Neural cell (in vitro differentiated cells): ENCODE results near the gene SEC24C.

Source experiments
- CTCF ChIP-seq: fragments of 450-650 bp; IDR thresholded peaks from 2 replicates; pipeline ENCODE4 v1.5.1; 2014; ENCODE audit warnings: antibody characterized with exemption, mild to moderate bottlenecking, moderate library complexity; ENCODE audit not compliant: poor library complexity, severe bottlenecking
- SMC3 ChIP-seq: fragments of 450-650 bp; conservative IDR thresholded peaks from 2 replicates; pipeline ENCODE4 v1.6.1; 2014; ENCODE audit warnings: antibody characterized with exemption, mild to moderate bottlenecking, moderate library complexity; ENCODE audit not compliant: poor library complexity

GRCh38 chr10:73779539-73780197 is 35.5 kb downstream of the SEC24C start:
- no peak for TF ChIP-seq SMC3
- no peak for TF ChIP-seq CTCF
